CD1c-positive myeloid dendritic cell (primary cell): Measurements from ENCODE around the gene DDX17.

ENCODE experiments used
- DNase-seq: peaks from one replicate; pipeline ENCODE4 v3.0.0-alpha.2; 2016; ENCODE audit errors: extremely low spot score

DDX17 gene

DNA sequence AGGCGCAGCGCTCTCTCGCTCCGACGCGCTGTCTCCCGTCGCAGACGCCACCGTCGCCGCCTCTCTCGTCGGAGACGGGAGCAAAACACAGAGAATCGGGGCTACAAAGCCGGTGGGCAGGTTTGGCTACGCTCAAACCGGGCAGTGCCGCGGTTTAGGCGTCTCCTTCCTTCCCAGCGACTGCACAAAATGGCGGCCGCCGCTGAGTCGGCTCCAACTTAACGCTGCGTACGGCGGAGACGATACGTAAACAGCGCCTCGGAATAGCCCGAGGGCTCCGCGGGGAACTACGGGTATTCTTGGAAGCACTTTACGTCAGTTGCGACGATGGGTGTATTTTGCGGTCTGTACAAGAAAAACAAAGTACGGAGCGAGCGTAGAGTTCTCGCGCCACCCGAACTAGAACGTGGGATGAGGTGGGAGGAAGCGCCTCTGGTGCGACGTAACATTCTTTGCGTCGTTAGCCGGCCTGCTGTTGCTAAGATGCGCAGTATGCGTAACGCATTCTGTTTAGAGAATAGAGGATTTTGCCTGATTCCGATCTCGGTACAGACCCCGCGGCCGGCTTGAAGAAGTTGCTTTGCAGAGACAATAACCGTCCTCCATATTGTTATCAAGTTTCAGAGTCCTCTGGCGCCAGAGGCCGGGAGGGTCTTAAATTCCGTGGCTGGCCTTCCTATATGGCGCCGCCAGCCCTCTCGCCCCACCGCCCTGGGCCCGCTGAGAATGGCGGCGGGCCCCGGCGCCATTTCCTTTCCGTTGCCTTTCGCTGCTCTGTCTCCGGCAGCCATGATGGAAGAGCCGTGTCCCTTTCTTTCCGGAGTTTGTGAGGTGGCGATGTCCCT is at the start of gene DDX17:
DDX17 (minus strand) TSS at position 194 of the 845 bp plus-strand sequence.
- peak; percentile 98 for DNase-seq

DNA sequence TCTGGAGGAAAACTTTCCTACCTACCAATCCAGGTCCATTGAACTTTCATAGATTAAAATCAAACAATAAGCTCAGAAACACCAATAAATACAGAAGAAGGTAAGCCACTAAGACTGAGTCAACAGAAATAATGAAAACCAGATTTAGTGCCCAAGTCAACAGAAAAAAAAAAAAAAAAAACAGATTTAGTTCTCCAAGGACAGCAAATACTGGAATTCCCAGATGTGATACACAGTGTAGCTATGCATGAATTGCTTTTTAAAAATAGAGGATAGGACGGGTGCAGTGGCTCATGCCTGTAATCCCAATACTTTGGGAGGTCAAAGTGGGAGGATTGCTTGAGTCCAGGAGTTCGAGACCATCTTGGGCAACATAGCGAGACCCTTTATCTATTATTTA is 48.2 kb upstream of the DDX17 start:
- DNase-seq: no peak

DNA sequence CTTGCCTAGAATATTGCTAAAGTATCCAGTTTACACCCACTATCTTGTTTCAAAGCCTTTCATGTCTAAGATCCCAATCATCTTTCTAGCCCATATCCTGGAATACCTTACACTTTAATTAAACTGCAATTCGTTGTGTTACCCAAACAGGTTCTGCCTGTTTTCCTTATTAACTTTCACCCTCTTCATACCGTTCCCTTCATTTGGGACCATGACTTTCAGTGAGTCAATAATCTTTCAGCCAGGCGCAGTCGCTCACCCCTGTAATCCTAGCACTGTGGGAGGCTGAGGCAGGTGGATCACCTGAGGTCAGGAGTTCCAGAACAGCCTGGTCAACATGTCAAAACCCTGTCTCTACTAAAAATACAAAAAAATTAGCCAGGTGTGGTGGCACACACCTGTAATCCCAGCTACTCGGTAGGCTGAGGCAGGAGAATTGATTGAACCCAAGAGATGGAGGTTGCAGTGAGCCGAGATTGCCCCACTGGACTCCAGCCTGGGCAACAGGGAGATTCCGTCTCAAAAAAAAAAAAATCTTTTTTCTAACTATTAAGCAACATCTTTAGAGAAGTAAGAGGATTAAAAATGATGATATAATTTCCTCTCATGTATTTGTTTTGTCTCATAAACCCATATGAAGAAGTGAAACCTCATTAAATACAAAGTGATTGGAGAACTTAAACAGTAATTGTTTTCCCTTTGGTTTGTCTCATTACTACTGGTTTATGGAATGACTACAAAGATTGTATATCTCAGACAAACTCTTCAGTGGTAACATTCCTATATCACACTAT is 43.2 kb upstream of the DDX17 start:
- DNase-seq: peak; percentile 88

DNA sequence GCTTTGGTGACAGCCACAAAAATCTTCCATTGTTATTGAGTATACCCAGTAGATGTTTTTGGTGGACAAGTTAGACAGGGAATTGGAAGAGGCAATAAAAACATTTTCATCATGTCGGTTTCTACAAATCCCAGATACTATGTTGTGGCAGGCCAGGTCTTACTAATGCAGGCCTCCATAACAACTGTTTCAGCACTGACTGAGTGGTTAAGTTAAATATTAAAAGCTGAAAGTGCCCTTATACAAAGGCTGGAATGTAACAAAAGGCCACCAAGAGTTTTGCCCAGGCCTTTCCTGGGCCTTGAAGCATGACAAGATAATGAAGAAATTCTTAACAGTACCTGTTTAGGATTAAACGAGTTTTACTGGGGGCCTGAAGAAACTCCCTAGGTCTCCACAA is 34.6 kb upstream of the DDX17 start:
- no peak for DNase-seq

DNA sequence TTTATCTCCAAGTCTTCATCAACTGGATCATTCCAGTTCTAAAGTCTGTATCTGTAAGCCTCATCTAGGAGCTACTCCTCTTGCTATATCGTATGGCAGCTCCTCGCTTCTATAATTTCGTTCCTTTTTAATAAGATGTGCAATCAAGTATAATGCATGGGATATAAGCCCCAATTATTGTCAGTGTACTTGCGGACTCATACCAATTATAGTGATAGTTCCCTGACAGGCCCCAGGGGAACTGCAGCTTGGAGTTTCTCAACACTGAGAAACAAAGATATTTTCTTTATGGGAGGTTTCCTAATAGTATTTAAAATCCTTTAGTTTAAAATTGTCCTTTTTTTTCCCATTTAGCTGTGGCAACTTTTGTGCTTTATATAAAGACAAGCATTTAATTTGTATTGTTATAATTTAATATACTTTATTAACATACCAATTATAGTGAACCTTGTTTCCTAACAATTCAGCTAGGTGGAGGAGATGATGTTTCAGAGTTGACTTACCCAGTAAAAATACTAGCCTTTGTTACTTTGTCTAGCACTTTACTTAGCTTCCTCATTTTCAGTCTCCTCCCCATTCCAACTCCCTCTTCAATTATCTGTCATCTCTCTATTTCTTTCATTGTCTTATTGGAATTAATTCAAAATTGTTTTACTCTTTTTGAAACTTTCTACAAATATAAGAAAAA is 25.3 kb upstream of the DDX17 start:
- DNase-seq: no peak

DNA sequence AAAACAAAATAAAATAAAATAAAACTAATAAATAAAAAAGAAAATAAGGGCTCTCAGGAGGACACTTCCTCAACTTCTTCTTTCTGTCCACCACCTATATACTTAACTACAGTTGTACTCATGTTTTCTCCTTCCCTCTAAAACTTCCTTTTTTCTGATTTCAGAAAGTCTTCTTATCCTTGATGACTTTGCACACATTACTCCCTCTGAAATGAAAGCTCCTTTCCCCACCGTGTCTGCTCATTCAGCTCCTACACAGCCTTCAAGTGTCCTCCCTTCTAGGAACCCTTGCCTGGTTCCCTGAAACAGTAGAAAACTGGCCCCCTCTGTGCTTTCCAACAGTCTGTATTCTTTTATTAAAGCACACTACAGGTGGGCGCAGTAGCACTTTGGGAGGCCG is 18.3 kb upstream of the DDX17 start:
- DNase-seq: peak; percentile 56

DNA sequence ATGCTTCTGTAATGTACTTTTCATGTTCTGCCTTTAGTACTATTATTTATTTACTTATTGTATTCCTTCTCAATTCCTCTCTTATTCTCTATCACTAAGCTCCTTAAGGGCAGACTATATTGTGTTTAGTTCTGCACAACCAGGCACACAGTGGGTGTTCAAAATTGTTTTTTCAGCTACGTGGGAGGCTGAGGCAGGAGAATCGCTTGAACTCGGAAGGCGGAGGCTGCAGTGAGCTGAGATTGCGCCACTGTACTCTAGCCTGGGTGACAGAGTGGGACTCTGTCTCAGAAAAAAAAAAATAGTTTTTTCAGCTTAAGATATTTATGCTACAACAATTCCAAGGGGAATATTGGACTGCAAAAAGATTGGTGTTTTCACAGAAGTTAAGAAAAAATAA is 17.4 kb upstream of the DDX17 start:
- DNase-seq: no peak

DNA sequence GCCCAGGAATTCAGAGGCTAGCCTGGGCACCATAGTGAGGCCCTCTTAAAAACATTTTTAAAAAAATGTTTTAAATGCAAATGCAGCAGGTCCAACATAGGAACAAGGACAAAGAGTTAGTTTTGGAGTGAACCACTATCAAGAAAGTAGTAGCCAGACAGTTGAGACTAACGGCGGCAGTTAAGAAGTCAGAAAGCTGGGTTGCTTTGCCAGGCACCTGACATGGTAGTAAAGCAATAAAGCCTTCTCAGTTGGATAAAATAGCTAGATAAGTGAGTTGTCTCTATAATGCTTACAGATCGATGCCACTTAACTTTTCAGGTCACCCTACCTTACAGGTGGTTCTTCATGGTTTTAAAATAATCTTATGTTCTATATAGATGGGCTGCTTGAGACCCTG is 16.9 kb upstream of the DDX17 start:
- DNase-seq: no peak

DNA sequence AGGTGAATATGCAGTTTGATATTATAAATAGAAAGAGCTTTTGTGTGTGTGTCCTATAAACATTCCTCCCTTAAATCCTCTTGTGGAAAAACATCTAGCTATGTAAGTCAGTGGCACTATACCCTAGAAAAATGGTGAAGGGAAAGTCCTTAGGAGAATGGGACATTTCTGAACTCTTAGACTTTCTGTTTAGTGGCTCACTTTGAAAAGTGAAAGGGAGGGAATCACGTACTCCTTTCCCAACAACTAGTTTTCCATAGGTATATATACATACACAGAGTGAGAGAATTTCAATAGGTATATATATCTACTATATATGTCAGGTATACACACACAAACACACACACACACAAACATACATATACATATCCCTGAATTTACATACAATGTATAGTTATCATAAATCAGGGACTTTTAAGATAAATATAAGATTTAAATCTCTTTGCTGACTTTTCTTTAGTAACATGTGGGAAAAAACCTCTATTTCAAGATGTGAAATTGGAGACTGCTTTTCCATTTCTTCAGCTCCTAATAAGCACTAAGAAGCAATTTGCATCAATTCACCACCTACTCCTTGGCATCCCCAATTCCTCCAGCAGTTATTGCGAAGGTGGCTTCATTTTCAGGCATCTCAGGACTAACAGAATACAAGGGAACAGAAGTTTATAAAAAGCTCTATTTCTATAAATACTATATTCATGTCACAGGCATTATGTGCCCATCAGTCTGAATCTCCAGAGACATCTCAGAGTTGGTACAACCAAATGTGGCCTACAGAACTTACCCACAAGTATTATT is 13.5 kb upstream of the DDX17 start:
- DNase-seq: no peak

DNA sequence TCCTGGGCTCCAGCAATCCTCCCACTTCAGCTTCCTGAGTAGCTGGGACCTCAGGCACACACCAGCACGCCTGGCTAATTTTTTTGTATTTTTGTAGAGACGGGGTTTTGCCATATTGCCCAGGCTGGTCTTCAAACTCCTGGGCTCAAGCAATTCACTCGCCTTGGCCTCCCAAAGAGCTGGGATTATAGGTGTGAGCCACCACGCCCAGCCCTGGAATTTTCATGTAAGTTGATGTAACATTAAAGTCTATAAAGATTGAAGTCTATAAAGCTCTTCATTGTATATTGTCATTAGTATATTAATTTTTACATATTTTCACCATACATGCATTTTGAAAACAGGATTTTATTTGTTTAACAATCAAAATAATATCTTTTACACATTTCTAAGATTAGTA is 12.5 kb upstream of the DDX17 start:
- DNase-seq: no peak

DNA sequence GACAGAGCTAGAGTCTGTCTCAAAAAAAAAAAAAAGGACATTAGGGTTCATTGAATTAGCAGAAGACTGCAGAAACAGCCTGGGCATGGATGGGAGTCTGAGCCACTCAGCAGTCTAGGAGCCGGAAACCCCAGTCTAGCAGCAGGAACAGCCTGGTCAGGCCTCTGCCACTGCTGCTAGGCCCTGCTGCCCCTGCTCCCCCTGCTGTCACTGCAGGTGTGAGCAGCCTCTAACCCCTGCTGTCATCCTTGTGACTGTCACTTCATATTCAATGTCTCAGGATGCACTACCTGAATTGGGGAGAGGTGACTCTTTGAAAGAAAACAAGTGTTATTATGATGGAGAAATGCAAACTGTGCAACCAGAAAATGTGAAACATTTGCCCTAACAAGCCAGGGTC is 7.0 kb upstream of the DDX17 start:
- no peak for DNase-seq

DNA sequence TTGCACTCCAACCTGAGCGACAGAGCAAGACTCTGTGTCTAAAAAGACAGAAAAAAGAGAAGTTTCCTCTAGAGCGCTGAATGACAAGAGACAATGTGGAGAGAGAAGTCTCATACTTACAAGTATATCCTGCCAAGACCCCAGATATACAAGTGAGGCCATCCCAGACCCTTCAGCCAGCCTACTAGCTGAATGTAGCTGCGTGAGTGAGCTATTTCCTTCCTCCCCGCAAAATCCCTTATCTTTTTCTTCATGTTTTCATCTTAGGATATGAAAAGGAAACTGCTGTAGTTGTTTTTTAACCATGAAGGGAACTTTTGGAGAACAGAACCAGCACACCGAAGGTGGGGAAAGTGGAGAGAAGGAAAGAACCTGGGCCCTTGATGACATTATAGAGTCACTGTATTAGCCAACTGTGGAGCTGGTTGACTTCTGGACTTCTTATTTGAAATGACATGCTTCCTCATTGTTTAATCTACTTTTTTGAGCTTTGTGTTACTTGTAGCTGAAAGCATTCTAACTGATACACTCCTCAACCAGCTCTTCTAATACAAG is 4.4 kb upstream of the DDX17 start:
- DNase-seq: peak; percentile 24

DNA sequence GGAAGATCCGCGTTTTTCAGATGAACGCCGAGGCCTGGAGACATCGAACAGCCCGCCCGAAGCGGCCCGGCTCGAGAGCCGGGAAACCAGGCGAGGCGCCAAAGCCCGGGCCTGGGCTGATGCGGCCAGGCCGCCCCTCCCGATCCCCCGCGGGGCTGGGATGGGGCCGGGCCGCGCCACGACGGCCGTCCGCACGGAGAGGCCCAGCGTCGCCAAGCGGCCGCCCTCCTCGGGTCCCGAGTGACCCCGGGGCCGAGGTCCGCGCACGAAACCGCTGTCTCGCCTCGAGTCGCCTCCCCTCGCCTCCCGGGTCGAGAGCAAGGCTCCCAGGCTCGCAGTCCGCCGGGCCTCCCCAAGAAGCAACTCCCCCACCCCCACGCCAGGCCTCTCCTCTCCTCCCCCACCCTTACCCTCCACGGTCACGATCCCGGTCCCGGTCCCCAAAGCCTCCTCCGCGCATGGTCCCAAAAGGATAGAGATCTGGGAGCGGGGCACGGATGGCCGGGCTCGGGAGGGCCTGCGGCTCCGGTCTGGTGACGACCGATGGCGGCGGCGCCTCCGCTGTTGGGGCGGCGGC is 482 bp downstream of the DDX17 start:
- peak; percentile 52 for DNase-seq

DNA sequence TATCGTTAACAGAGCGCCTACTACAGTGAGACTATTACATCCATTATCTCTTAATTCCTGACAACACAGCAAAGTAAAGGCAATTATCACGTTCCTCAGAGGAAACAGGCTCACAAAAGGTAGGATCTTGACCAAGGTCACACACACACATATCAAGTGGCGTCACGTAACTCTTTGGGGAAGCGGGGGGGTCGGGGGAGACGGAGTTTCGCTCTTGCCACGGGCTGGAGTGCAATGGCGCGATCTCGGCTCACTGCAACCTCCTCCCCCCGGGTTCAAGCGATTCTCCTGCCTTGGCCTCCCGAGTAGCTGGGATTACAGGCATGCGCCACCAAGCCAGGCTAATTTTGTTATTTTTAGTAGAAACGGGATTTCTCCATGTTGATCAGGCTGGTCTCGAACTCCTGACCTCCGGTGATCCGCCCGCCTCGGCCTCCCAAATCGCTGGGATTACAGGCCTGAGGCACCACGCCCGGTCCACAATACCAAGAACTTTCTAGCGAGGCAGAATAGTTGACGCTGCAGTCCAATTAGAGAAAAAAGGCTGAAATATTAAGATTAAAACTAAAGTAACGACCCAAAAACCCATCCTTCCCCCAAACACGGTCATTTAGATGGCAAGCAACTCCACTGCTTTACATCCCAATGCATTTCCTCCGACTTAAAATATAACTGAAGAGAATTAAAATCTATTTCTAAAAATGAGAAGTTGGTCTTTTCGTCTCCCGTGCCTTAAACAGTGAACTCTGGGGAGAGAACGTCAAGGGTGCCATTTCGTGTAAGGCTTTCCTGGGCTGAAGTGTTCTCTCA is 1.2 kb downstream of the DDX17 start:
- DNase-seq: peak; percentile 83

DNA sequence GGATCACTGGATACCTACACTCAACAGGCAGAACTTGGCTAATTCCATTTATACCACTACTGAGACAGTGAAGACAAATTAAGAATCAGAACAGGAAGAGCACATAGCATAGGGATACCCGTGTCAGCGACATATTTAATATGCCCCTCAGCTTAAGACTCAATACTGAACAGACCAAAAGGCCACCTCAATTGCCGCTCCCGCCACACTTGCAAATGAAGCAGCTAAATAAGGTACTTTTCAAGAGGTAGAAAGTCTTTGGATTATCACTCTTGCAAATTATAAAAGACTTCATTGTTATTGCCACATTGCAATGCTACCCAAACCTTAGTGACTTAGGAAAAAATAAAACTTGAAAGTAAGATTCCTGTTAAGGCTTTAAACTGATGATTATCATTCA is 3.1 kb downstream of the DDX17 start:
- no peak for DNase-seq

DNA sequence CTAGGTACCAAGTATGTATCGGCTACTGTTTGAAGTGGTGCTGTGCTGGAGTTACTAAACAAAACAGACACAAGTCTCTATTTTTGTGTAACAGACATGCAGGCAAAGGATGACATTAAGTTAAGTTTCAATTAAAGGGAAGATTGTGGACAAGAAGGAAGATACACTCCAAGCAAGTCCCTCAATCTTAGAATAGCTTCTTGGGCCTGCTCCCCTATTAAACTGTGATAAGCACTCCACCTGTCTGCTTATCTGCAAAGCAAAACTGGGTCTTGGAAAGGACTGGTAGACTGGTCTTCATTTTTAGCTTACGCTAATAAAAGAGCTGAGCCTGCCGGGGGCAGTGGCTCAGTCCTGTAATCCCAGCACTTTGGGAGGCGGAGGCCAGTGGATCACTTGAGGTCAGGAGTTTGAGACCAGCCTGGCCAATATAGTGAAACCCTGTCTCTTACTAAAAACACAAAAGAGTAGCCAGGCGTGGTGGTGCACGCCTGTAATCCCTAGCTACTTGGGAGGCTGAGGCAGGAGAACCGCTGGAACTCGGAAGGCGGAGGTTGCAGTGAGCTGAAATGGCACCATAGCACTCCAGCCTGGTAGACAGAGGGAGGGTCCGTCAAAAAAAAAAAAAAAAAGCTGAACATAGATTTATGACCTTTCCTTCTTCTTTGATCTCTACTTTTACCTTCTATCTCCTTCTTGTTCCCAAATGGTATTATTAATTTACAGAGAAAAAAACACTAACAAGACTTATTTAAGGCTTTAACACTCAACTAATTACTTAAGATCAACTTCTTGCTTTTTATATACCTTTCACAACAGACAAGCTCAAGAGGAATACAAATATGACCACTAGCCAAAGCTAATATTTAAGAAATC is 4.1 kb downstream of the DDX17 start:
- DNase-seq: no peak

DNA sequence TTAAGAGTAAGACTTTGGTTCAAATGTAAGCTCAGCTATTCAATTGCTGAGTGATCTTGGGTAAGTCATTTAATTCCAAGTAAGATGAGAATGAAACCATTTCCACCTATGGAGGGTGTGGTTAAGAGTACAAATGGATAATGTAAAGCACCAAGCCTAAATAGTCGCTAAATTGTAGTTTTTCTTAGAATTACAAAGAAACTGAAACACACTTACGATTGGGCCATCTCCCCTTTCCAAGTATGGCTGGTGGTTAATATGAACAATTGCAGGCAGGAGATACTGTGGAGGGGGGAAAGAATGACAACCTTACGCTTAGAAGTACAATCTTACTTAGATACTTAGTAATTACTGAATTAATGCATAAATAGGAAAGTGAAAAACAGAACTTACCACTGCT is 8.2 kb downstream of the DDX17 start:
- DNase-seq: no peak

DNA sequence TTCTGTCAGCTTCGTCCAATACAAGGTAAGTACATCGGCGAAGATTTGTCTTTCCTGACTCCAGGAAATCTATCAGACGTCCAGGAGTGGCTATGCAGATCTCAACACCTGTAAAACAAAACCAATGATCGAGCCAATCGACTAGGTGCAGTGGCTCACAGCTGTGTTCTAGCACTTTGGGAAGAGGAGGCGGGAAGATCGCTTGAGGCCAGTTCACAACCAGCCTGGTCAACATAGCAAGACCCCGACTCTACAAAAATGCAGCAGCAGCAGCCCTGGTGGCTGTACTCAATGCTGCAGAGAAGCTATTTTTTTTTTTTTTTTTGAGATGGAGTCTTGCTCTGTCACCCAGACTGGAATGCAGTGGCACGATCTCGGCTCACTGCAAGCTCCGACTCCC is 11.2 kb downstream of the DDX17 start:
- no peak for DNase-seq

DNA sequence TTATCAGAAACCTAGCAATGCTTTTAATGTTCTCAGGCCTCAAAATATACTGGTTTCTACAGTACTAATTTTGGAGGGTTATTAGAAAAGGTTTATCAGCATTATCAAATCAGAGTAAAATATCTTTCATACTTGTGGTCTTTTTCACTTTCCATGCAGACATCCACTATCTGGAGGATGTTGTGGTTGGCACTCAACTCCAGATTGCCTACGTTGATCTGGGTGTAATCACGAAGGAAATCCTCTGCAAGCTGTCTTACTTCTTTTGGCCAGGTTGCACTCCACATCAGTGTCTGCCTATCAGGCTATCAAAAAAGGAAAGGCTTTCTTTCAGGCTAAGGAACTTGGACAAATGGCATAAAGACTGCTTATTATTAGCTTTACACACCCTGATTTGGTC is 11.6 kb downstream of the DDX17 start:
- no peak for DNase-seq
